GM12891 (cell line): ENCODE data around the gene TIAM1.

Source experiments
- DNase-seq: peaks from one replicate; pipeline ENCODE4 v3.0.0; 2011; ENCODE audit warnings: low spot score; ENCODE audit not compliant: insufficient read length
- FAIRE-seq: peaks from 2 replicates; lab custom pipeline; 2011; peaks lifted over from hg19 to GRCh38; lab: Jason Lieb, UNC
- PAX5 ChIP-seq: IDR thresholded peaks from 2 replicates; pipeline ENCODE4 v1.6.1; 2011; ENCODE audit warnings: low read length, moderate library complexity, mild to moderate bottlenecking; ENCODE audit not compliant: insufficient read depth, severe bottlenecking
- POLR2A ChIP-seq: IDR thresholded peaks from 2 replicates; pipeline ENCODE4 v1.6.1; 2011; ENCODE audit warnings: low read depth, low read length, control low read depth
- POLR2AphosphoS5 ChIP-seq: IDR thresholded peaks from 2 replicates; pipeline ENCODE4 v1.6.1; 2011; ENCODE audit warnings: low read depth, low read length, control low read depth
- POU2F2 ChIP-seq: IDR thresholded peaks from 2 replicates; pipeline ENCODE4 v1.6.1; 2011; ENCODE audit warnings: low read depth, mild to moderate bottlenecking, control low read depth, low read length, moderate library complexity
- SPI1 ChIP-seq: IDR thresholded peaks from 2 replicates; pipeline ENCODE4 v1.6.1; 2011; ENCODE audit warnings: low read depth, low read length, control low read depth
- TAF1 ChIP-seq: IDR thresholded peaks from 2 replicates; pipeline ENCODE4 v1.6.1; 2011; ENCODE audit warnings: low read depth, low read length, control low read depth

TIAM1 gene

DNA sequence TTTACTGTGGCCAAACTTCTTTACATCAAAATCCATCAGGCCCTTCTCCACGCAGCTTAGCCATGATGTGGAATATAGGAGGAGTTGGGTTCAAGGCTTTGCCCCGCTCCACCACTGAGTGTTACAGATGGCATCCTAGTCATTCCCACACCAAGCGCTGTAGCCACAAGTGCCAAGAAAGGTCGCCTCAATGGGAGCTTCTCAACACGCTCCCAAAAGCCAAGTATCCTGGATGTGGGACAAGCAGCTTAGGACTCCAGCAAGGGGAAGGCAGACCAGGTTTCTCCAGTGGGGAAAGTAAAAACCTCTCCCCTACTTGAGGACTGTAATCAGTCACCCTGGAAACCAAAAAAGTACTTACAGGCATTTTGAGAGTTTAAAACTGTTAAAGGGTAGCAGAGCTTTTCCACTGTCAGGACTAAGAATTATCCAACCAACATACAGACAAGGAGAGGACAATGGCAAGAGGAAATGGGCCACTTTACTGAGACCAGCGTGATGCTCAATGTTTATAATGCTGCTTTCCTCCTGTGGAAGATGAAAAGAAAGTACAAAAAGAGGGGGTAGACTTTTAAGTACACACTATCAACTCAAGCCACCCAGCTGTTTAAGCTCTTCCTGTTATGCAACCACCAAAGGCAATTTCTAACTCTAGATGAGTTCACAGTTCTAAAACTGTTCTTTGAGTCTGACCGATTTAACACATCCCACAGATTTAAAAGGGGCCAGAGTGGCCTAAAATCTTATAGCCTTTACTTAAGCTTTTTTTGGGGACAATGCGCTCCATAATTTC lies 185.1 kb downstream of the TIAM1 start:
- no peak for DNase-seq

GRCh38 chr21:31157756-31158155 lies 186.3 kb downstream of the TIAM1 start:
- FAIRE-seq (no peak), DNase-seq (no peak)
- TF ChIP-seq POLR2AphosphoS5: no peak
- TF ChIP-seq SPI1: no peak
- no peak for TF ChIP-seq POU2F2
- no peak for TF ChIP-seq POLR2A
- TF ChIP-seq PAX5: no peak
- TF ChIP-seq TAF1: no peak

More for the DNA sequence above, 185.1 kb downstream of the TIAM1 start:
- TF ChIP-seq POU2F2 (no peak), POLR2AphosphoS5 (no peak), POLR2A (no peak), PAX5 (no peak), TAF1 (no peak), SPI1 (no peak)
- FAIRE-seq: no peak

DNA sequence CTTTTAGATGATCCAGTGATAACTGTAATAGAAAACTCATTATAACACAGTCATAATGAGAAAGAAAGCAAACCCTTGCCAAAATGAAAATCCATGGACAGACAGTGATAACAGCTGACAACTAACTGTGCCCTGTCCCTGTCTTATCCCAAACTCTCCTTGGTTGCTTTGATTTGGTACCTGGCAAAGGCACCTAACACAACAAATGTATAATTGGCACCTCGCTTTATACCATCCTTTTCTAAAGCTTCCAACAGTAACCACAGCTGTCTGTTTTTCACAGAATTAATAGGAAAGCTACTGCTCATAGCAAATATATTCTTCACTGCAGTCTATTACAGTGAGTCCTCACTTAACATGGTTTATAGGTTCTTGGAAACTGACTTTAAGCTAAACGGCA lies 187.4 kb downstream of the TIAM1 start:
- FAIRE-seq: no peak
- TF ChIP-seq POLR2A (no peak), PAX5 (no peak), POLR2AphosphoS5 (no peak), SPI1 (no peak), POU2F2 (no peak), TAF1 (no peak)
- no peak for DNase-seq

DNA sequence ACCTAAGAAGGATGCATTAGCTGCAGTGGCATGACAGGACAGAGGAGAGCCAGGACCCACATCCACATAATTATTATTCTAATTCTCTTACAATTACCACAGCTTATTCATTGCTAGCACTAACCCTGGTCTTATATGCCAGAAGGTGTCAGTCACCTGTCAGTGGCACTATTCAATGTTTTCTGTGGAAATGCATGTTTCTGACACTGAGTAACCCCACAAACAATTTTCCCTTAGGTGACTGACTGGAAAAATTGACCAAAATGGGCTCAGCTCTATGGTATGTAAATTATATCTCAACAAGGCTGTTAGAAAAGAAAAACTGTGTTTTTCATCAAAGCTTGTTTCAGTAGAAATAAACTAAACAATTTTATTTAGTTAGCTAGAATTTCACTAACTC lies 187.9 kb downstream of the TIAM1 start:
- DNase-seq (no peak), FAIRE-seq (no peak)
- TF ChIP-seq SPI1: no peak
- TF ChIP-seq TAF1: no peak
- TF ChIP-seq POLR2A: no peak
- no peak for TF ChIP-seq PAX5
- TF ChIP-seq POLR2AphosphoS5: no peak
- TF ChIP-seq POU2F2: no peak

DNA sequence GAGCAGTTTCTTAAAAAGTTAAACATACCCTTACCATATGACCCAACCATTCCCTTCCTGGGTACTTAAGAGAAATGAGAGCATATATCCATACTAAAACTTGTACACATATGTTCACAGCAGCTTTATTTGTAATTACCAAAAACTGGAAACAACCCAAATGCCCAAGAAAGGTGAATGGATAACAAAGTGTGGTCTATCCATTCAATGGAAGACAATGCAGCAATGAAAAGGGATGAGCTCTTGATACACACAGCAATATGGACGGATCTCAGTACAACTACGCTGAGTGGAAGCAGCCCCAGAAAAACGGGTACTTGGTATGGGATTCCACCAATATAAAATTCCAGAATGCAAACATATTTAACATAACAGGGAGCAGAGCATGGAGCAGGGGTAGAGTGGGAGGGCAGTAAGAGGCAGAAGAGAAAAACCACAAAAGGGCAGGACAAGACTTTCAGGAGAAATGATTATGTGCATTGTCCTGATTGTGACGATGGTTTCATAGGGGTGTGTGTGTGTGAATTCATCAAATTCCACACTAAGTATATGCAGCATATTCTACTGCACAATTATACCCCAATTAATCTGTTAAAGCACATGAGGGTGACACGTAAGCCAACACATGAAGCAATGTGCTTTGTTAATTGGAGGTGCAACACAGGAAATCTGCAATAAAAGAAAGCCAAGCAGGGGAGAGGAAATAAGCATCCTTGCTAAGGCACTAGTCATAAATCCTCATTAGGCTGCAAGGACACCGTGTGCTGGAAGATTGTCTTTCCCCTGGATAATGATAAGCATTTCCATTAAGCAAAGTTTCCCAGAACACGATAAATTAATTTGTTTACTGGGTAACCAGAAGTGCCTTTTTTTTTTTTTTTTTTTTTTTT lies 192.7 kb downstream of the TIAM1 start:
- FAIRE-seq: no peak
- no peak for TF ChIP-seq POLR2A
- TF ChIP-seq TAF1: no peak
- no peak for TF ChIP-seq POLR2AphosphoS5
- no peak for TF ChIP-seq POU2F2
- no peak for TF ChIP-seq SPI1
- no peak for TF ChIP-seq PAX5

DNA sequence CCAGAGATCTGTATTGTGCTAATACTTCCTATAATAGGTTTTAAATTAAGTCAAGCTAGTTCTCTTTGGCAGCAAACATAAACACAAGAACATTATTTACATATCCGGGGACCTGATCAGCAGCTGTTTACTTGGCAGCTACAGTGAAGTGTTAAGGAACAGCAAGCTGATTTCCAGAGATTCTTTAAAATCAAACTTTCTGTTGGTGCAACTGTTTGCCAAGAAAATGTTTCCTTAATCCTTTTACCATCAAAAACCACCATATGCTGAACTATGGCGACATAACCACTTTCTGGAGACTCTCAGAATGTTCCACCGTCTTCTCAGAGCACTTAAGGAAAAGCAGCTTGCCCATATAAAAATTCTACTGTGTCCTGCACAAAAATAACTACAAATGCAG lies 198.8 kb downstream of the TIAM1 start:
- DNase-seq: no peak
- TF ChIP-seq PAX5 (no peak), POU2F2 (no peak), POLR2AphosphoS5 (no peak), POLR2A (no peak), SPI1 (no peak), TAF1 (no peak)
- FAIRE-seq: no peak

More for the DNA sequence above, 192.7 kb downstream of the TIAM1 start:
- DNase-seq: no peak

DNA sequence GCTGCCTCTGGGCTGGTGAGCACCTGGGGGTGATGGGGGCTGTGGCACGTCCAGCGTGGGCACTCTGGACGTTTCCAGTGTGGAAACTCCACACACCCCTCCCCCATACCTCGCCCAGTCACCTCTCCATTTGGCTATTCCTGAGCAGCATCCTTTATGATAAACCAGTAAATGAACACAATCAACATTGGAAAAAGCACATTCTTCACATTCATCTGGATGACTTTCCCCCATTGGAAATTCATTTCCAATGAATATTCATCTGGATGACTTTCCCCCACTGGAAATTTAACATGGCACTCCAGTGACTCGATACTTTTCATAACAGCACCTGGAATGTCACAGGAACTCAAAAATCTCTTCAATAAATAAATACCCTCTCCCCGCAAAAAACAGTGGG lies 201.0 kb downstream of the TIAM1 start:
- TF ChIP-seq POLR2AphosphoS5: no peak
- no peak for TF ChIP-seq POU2F2
- no peak for TF ChIP-seq POLR2A
- TF ChIP-seq PAX5: no peak
- TF ChIP-seq TAF1: no peak
- TF ChIP-seq SPI1: no peak
- DNase-seq: no peak
- FAIRE-seq: no peak

DNA sequence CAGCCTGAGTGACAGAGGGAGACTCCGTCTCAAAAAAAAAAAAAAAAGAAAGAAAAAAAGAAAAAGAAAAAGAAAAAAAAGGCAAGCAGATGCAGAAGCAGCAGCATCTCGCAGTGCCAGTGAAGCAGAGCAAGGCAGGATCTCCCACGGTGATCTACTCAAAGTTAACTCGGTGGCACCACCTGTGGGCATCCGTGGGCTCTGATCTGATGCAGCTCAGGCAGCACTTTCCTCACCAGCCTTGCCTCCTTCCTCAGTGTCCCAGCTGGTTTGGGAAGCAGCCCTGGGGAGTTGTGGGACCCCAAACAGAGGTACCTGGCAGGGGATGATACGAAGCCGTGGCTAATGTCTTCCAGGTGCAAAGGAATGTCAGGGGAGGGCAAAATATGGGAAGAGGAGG lies 201.5 kb downstream of the TIAM1 start:
- DNase-seq: no peak
- FAIRE-seq: no peak
- TF ChIP-seq POLR2A (no peak), SPI1 (no peak), TAF1 (no peak), POU2F2 (no peak), POLR2AphosphoS5 (no peak), PAX5 (no peak)

DNA sequence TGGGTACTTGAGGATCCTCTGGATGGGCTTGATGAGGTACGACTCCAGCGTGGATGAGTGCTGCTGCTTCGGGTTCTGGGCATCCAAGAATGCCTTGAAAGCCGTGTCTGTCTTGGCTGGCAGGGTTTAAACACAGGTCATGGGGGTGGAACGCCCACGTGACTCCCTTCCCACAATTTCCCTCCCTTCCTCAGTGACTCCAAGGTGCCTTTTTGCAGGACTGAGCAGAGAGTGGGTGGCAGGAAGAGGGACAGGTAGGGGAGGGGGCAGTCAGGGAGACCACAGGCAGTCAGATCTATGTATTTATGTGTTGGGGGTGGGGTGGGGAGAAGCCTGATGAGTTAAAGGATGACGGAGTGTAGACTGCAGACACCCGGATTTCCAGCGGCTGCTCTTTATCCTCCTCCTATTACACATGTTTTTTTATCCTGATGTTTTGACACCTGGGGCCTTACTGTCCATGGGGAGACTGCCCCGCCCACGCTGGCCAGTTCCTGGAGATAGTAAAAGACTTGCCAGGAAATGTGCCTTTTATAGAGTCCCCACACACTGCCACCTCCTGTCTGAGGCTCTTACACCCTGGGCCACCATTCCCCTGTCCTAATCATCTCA lies 202.6 kb downstream of the TIAM1 start:
- no peak for TF ChIP-seq PAX5
- no peak for TF ChIP-seq SPI1
- TF ChIP-seq POLR2A: no peak
- TF ChIP-seq POU2F2: no peak
- TF ChIP-seq TAF1: no peak
- TF ChIP-seq POLR2AphosphoS5: no peak
- DNase-seq (no peak), FAIRE-seq (no peak)
